T-helper 2 cell (primary cell): ENCODE results near the gene TMEM154.
A peak's percentile ranks its signal among the peaks of the same experiment; 100 is the strongest.

Source experiments
- DNase-seq, 5 experiments: peaks; one replicate each; pipeline versions ENCODE4 v3.0.0 to v3.0.0-alpha.2; 2012 to 2022
- total RNA-seq, 2 donors: gene quantifications; one replicate each; lab custom pipeline; 2026; lab: John Stamatoyannopoulos, UW

Gene TMEM154, protein sequence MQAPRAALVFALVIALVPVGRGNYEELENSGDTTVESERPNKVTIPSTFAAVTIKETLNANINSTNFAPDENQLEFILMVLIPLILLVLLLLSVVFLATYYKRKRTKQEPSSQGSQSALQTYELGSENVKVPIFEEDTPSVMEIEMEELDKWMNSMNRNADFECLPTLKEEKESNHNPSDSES
- total RNA-seq: 33.4 to 62.2 reads per million in 2 donors

- DNase-seq: peak; percentile 32 to 93 (median 50)
Measured at GRCh38 chr4:152679414-152680281, at the start of gene TMEM154. TSS of gene TMEM154 (minus strand) at chr4:152679997. CDS start at chr4:152679933, 64 bp downstream.

GRCh38 chr4:152729466-152729865, 49.7 kb upstream of the TMEM154 start:
- DNase-seq: no peak

DNA sequence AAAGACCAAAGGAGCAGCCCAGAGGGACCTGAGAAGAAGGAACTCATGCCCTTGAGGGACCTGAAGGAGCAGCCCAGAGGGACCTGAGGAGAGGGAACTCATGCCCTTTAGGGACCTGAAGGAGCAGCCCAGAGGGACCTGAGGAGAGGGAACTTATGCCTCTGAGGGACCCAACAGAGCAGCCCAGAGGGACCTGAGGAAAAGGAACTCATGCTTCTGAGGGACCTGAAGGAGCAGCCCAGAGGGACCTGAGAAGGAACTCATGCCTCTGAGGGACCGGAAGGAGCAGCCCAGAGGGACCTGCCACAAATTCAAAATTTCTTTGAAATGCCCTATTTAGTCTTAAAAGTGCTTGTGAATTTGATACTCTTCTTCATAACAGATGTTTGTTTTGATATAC, 48.5 kb upstream of the TMEM154 start:
- no peak for DNase-seq

DNA sequence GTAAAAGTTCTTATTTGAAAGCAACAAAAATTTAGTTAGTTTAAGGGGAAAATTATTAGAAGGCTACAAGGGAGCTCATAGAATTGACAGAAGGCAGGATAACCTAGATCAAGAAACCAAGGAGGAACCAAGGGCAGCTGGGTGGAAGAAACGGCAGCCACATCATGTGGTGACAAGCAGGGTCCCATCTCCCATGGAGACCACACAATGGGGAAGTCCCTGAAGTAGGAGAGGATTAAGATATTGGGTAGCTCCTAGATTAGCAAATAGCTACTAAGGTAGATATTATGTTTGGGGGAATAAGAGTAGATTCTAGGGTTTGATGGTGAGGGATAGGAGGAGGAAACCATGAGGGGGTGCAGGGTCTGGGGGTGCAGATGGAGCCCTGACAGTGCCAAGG, 48.0 kb upstream of the TMEM154 start:
- no peak for DNase-seq

DNA sequence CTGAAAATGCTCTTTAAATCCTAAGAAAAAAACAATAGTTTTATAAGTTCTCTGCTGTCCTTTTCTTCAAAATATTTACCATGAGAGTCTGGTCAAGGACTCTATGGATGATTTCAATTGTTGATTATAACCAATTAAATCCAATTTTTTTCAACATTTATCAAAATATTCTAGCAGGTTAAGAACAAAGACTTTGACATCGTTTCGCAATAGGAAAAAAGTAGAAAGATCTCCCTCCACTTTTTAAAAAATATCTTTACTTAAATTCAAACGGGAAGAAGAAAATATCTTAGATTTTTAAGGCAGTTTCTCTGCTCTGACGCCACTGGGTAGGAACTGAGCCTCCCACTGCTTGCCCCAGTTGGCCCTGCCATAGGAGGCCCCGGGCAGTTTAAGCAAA, 44.7 kb upstream of the TMEM154 start:
- DNase-seq: no peak

- DNase-seq: no peak
Measured at GRCh38 chr4:152723236-152723635, 43.4 kb upstream of the TMEM154 start.

GRCh38 chr4:152719801-152720556, 40.2 kb upstream of the TMEM154 start:
- DNase-seq: no peak

DNA sequence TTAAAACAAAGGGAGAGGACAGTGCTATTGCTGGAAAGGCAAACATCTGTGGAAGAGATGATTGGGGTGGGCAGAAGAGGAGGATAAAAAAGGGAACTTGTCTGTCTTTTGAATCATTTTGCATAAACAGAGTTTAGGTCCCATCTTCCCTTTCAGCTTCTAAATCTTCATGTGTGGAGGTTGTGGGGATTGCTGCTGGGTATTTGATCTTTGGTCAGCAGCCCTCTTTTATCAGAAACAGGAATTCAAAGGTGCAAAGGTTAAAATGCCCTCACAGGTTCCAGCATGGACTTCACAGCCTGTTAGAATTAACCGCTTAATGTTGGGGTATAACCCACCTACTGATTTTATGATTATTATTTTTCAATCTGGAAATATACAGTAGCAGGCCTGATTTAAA, 39.5 kb upstream of the TMEM154 start:
- no peak for DNase-seq

DNA sequence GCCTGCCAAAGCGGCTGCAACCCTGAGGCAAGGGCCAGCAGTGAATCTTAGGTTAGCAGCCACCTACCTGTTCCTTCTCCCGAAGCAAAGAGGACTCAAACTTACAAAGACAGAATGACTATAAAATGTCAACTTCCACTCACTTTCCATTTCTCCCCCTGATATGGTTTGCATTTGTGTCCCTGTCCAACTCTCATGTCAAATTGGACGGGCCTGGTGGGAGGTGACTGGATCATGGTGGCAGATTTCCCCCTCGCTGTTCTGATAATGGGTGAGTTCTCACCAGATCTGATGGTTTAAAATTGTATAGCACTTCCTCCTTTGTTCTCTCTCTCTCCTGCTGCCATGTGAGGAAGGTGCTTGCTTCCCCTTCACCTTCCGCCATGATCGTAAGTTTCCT, 35.3 kb upstream of the TMEM154 start:
- DNase-seq: no peak

DNA sequence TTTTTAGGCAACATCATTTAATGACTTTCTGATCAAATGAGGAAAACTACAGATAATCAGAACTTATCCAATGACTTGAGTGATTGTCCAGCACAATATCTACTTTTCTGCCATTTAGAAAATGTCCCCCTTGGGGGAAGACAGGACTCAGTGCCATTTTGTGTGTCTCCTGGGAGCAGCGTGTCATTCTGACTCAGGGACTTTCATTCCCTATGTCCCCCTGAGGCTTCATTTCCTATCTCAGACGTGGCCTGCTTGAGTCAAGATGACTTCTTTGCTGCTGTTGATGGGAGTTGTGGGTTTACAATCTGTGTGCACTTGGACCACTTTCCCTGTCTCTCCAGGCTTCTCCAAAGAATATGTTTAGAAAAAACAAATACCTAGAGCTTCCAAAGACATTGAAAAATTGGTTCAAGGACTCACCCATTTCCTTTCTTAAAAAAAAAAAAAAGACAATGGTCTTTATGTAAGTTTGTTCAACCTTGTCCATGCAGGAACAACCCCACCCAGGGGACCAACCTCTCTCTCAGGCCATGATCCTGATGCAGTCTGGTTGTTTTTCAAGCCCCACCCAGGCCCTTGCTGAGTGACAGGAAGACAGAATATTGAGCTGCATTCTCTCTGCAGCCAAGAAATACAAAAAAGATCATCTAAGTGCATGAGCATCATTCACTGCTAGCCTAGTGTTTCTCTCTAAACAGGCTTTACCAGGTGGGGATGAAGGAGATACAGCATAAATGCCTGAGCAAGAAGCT, 34.3 kb upstream of the TMEM154 start:
- DNase-seq: no peak

DNA sequence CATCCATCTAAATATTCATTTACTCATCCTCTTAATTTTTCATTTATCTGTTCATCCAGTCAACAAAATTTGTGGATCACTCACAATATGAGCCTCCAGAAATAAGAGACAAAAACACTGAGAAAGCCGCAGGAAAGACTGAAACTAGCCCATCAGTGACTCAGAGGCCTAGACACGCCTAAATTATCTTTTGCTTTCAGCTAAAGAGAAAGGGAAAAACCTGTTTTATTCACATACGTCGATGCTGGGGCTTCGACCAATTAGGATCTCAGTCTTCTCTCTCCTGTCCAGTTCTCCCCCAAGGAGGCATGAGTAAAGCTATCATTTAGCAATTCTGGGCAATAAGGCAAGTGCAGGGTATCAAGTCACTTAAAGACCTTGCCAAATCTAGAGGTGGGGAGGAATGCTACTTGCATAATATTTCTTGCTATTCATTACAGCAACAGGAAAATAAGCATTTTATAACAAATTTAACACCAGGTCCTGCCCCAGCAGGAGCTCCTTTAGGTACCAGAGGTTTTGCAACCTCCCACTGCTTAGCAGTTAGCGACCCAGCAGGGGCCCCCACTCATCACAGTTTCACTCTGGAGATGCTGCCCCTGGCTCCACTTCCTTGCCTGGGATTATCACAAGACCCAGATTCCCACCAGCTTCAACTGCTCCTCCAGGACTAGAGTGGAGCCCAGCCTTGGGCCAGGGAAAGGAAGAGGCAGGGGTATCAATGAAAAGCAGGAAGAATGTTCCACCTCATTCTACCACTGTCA, 30.1 kb upstream of the TMEM154 start:
- peak in 1 of 5 experiments; percentile 38 for DNase-seq

GRCh38 chr4:152708796-152709195, 29.0 kb upstream of the TMEM154 start:
- DNase-seq: no peak

DNA sequence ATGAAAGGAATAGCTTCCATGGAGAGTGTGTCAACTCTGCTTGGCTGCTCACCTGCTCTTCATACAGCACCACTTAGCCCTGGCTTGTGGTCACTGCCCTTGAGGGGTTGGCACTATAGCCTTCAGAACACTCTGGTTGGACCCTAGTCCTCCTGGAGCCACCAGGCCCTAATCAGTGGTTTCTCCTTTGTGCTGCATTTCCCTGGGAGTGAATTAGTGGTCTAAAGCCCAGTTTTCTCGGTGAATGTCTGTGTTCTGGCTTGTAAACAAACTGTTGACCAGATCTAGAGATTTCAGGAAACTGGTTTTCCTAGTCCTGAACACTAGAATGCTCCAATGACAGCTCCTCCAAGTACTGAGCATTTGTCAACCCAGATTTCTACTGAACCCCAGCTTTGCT, 28.6 kb upstream of the TMEM154 start:
- no peak for DNase-seq

DNA sequence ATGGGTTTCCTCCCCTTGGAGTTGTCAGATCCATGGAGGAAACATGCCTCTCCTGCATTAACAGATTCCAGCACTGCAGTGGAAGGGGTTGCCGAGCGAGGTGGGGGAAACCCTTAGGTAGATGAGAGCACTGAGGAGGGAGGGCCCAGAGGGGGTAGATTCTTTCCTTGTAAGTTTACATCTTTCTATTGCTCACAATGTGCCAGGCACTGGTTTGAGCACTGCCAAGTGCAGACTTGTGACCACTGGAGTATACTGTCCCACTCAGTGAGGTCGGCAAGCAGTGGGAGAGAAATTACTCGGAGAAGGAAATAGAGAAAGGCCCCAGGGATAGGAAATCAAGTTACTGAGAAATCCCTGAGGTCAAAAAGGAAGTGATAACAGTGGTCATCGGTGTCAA, 27.8 kb upstream of the TMEM154 start:
- DNase-seq: no peak

GRCh38 chr4:152705903-152706302, 26.1 kb upstream of the TMEM154 start:
- DNase-seq: no peak

DNA sequence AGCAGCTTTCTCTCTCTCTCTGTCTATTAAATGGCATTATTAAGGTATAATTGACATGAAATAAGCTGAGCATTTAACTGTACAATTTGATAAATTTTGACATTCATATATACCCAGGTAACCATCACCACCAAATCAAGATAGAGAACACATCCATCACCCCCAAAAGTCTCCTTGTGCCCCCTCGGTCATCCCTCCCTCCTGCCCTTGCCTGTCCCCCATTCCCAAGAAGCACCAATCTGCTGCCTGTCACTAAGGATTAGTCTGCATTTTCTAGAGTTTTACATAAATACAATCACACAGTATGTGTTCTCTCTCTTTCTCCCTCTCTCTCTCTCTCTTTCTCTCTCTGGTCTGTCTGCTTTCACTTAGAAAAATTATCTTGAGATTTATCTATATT, 25.0 kb upstream of the TMEM154 start:
- DNase-seq: no peak

DNA sequence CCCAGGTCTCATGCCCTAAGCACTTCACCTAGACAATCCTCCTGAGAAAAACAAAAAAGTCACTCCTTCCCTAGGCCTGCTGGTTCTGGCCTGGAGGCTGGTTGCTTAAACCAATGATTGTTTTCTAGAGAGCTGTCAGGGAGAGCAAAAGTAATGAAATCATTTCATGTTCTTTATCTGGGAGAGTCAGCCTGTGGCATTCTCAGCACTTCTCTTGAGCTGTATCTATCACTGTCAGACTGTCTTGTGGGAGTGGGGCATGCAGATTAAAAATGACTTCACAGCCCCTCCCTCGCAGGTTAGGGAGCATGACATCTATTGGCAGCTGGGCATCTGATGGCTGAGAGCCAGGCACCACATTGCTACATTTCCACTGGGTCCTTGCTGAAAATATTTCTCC, 20.4 kb upstream of the TMEM154 start:
- no peak for DNase-seq

- DNase-seq: no peak
Measured at GRCh38 chr4:152699313-152699712, 19.5 kb upstream of the TMEM154 start.

DNA sequence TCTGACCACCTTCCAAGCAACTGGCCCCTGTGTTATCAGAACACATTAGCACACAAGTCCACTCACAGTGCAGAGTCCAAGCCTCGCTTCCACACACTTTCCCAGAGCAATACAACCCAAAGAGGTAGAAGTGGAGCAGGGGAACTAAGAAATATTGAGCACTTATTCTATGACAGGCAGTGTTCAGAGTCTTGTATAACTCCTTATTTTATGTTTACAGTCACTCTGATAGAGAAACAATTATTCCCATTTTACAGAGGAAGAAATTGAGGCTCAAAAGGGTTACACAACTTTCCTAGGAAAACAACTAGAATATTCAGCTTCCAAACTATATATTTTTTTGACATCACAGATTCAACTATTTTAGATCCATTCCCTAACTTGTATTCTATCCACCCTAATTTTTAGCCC, 18.3 kb upstream of the TMEM154 start:
- DNase-seq: no peak

DNA sequence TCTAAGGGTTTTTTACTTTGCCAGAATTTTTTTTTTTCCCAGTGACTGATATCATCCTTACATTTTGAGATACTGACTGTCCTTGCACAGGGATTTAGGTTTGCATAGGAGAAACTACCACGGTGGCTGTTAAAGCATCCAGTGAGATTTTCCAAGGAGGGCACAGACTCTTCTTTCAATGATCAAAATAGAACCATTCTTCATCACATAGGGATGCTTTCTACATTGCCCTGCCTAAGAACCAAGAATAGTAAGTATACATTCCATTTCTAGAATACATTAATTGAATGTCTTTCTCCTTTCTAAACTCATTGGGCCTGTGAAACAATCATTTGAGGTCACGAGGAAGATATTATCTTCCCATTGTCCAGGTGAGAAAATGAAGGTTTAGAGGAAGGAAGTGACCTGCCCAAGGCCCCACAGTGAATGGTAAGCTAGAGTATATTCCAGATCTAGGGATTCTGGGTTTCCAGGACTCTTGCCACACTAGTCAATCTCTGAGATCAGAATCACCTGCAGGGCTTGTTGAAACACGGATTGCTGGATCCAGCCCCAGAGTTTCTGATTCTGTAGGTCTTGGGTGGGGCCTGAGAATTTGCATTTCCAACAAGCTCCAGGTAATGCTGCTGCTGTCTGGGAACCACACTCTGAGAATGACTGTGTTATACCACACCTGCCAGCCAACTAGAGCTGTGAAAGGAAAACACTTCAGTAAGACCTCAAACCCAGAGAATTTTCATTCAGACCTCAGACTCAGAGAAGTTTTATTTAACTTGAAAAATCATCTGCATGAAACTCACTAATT, 17.7 kb upstream of the TMEM154 start:
- peak in 1 of 5 experiments; percentile 27 for DNase-seq

DNA sequence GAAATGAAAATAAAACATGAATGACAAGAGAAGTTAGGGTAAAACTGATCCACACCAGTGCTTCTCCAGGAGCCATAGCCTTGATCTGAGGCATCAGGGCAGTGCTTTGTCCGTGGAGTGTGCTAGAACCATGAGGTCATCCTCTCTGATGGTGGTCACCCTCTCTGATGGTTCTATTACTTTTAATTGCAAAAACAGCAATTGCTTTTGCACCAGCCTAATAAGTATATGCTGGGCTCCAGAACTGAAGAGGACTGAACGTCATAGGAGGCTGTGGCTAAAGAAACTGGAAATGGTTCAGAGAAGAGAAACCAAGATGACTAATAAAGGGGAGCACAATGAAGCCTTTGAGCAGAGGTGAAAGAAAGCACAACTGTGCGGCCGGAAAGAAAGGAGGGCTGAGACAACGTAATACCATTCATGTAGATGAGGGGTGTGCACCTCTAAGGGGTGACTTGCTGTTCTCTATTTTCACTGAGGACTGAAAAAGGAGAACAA, 17.0 kb upstream of the TMEM154 start:
- peak in 4 of 5 experiments; percentile 25 to 94 (median 48) for DNase-seq
